Gastrocnemius medialis (tissue), 4 donors: ENCODE data around the gene FAM110A.

Experiments
- CTCF ChIP-seq, 5 experiments: fragments of 450-650 bp in 3 of 5; fragments of 200-600 bp in 2 of 5; sonication (generic) in 2 of 5; IDR thresholded peaks in 4 of 5; conservative IDR thresholded peaks in 1 of 5; 1 replicate in 4 of 5; 2 replicates in 1 of 5; pipeline ENCODE4 v1.5.1; 2016 to 2019; ENCODE audit warnings: antibody characterized with exemption in 5 of 5, mild to moderate bottlenecking in 3 of 5, moderate library complexity in 3 of 5
- POLR2A ChIP-seq, 2 donors: fragments of 450-650 bp; IDR thresholded peaks; one replicate each; pipeline ENCODE4 v1.6.1; 2017; ENCODE audit warnings: antibody characterized with exemption in 2 of 2, mild to moderate bottlenecking in 2 of 2, moderate library complexity in 2 of 2

GRCh38 chr20:853406-853996 lies 20.0 kb downstream of the FAM110A start:
- TF ChIP-seq CTCF (IDR thresholded peaks at IDR 0.05 in 4 of 5, conservative IDR thresholded peaks at IDR 0.05 in 1 of 5): no peak
- TF ChIP-seq POLR2A (IDR thresholded peaks at IDR 0.05): no peak
